ENCODE data around the gene CELSR1.
A peak's percentile ranks its signal among the peaks of the same experiment; 100 is the strongest.

The CELSR1 gene

DNA sequence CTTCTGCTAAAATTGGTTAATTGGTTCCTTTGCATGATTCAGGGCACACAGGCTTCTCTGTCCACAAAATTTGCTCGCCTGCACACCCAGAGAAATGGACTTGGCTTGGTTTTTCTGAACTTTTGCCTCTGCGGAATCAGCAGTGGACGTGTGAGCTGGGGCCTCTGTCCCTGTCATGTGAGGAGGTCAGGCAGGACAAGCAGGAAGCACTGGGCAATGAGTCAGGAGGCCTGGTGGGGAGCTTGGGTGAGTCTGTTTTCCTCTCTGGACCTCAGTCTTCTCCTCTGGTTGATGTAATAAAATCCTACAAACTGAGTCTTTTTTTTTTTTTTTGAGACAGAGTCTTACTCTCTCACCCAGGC is 10.4 kb upstream of the CELSR1 start:
- no CpG with 5 or more reads among the region's 3 CpGs for WGBS (ENCODE audit: extremely low coverage, insufficient coverage, low lambda C conversion rate)
- Histone ChIP-seq H4K8ac (ENCODE audit: low read depth, low read length) (no peak overlapping the region), H3K27me3 (ENCODE audit: insufficient read depth, low read length, poor library complexity) (no peaks in the 10 kb centered on the region), H3K23ac (ENCODE audit: low read length) (no peak overlapping the region), H3K4me2 (ENCODE audit: low read length) (no peak overlapping the region), H2BK5ac (ENCODE audit: low read length) (no peak overlapping the region), H3K9ac (ENCODE audit: low read length) (no peak overlapping the region), H3K27ac (ENCODE audit: low read depth, low read length) (no peak overlapping the region), H3K4me3 (ENCODE audit: low read length) (no peak overlapping the region), H3K79me2 (ENCODE audit: control insufficient read depth, insufficient read depth, low read length) (no peaks in the 10 kb centered on the region), H3K56ac (ENCODE audit: low read length) (no peak overlapping the region), H2AK5ac (ENCODE audit: low read length) (no peak overlapping the region), H3K4ac (ENCODE audit: low read depth, low read length) (no peak overlapping the region), H2BK15ac (replicated peaks; ENCODE audit: low read depth) (no peak overlapping the region), H4K5ac (ENCODE audit: low read length) (no peak overlapping the region), H3K4me1 (ENCODE audit: control insufficient read depth, low read depth, low read length) (no peaks in the 10 kb centered on the region), H3K79me1 (ENCODE audit: low read length) (no peaks in the 10 kb centered on the region), H2BK120ac (ENCODE audit: low read depth, low read length) (no peak overlapping the region), H3K18ac (ENCODE audit: low read length) (no peak overlapping the region), H3K36me3 (ENCODE audit: control insufficient read depth, insufficient read depth, low read length) (no peaks in the 10 kb centered on the region)
- DNase-seq = no peak

GRCh38 chr22:46547179-46547882 is 9.9 kb upstream of the CELSR1 start:
- Histone ChIP-seq H3K27ac (ENCODE audit: low read depth, low read length) (no peak overlapping the region), H2AK5ac (ENCODE audit: low read length) (no peak overlapping the region), H3K36me3 (ENCODE audit: control insufficient read depth, insufficient read depth, low read length) (no peaks in the 10 kb centered on the region), H2BK5ac (ENCODE audit: low read length) (no peak overlapping the region), H3K27me3 (ENCODE audit: insufficient read depth, low read length, poor library complexity) (no peaks in the 10 kb centered on the region), H3K9ac (ENCODE audit: low read length) (no peak overlapping the region), H3K4me1 (ENCODE audit: control insufficient read depth, low read depth, low read length) (no peaks in the 10 kb centered on the region), H3K79me1 (ENCODE audit: low read length) (no peaks in the 10 kb centered on the region), H3K4me3 (ENCODE audit: low read length) (no peak overlapping the region), H3K4me2 (ENCODE audit: low read length) (no peak overlapping the region), H3K79me2 (ENCODE audit: control insufficient read depth, insufficient read depth, low read length) (no peaks in the 10 kb centered on the region), H3K23ac (ENCODE audit: low read length) (no peak overlapping the region), H2BK15ac (replicated peaks; ENCODE audit: low read depth) (no peak overlapping the region), H3K56ac (ENCODE audit: low read length) (no peak overlapping the region), H4K5ac (ENCODE audit: low read length) (no peak overlapping the region), H3K4ac (ENCODE audit: low read depth, low read length) (no peak overlapping the region), H2BK120ac (ENCODE audit: low read depth, low read length) (no peak overlapping the region), H3K18ac (ENCODE audit: low read length) (no peak overlapping the region), H4K8ac (ENCODE audit: low read depth, low read length) (no peak overlapping the region)
- DNase-seq = no peak
- no CpG with 5 or more reads among the region's 21 CpGs for WGBS (ENCODE audit: extremely low coverage, insufficient coverage, low lambda C conversion rate)

GRCh38 chr22:46546466-46547178 is 9.2 kb upstream of the CELSR1 start:
- no CpG with 5 or more reads among the region's 14 CpGs for WGBS (ENCODE audit: extremely low coverage, insufficient coverage, low lambda C conversion rate)
- no peak overlapping the region for H3K23ac ChIP-seq (ENCODE audit: low read length)
- H3K9ac ChIP-seq (ENCODE audit: low read length) = no peak overlapping the region
- H3K4me2 ChIP-seq (ENCODE audit: low read length) = no peak overlapping the region
- no peaks in the 10 kb centered on the region for H3K79me1 ChIP-seq (ENCODE audit: low read length)
- no peak overlapping the region for H3K4ac ChIP-seq (ENCODE audit: low read depth, low read length)
- H4K8ac ChIP-seq (ENCODE audit: low read depth, low read length) = no peak overlapping the region
- H3K56ac ChIP-seq (ENCODE audit: low read length) = no peak overlapping the region
- no peak overlapping the region for H2BK120ac ChIP-seq (ENCODE audit: low read depth, low read length)
- no peak overlapping the region for H2BK15ac ChIP-seq (replicated peaks; ENCODE audit: low read depth)
- H3K36me3 ChIP-seq (ENCODE audit: control insufficient read depth, insufficient read depth, low read length) = no peaks in the 10 kb centered on the region
- no peak overlapping the region for H2AK5ac ChIP-seq (ENCODE audit: low read length)
- H3K79me2 ChIP-seq (ENCODE audit: control insufficient read depth, insufficient read depth, low read length) = no peaks in the 10 kb centered on the region
- no peak overlapping the region for H3K4me3 ChIP-seq (ENCODE audit: low read length)
- no peaks in the 10 kb centered on the region for H3K4me1 ChIP-seq (ENCODE audit: control insufficient read depth, low read depth, low read length)
- H2BK5ac ChIP-seq (ENCODE audit: low read length) = no peak overlapping the region
- DNase-seq = no peak
- no peak overlapping the region for H3K27ac ChIP-seq (ENCODE audit: low read depth, low read length)
- H3K27me3 ChIP-seq (ENCODE audit: insufficient read depth, low read length, poor library complexity) = no peaks in the 10 kb centered on the region
- no peak overlapping the region for H3K18ac ChIP-seq (ENCODE audit: low read length)
- no peak overlapping the region for H4K5ac ChIP-seq (ENCODE audit: low read length)

DNA sequence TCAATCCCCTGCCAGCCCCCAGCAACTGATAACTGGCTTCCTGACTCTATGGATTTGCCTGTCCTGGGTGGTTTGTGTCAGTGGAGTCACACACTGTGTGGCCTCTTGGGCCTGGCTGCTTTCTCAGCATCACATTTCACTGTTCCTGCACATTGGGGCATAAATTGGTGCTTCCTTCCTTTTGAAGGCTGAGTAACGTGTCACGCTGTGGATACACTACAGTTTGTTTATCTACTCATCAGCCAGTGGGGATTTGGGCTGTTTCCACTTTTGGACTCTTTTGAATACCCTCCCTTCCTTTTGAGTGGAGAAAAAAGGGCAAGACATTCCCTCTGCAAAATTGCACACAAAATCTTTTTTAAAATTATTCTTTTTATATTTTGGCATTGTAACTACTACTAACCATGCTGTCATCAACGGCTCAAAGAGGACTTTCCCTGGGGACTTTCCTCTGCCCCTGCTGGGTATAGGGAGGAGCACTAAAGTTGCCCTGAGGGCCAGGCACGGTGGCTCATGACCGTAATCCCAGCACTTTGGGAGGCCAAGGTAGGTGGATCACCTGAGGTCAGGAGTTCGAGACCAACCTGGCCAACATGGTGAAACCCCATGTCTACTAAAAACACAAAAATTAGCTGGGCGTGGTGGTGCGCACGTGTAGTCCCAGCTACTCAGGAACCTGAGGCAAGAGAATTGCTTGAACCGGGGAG is 7.8 kb upstream of the CELSR1 start:
- Histone ChIP-seq H3K56ac (ENCODE audit: low read length) (no peak overlapping the region), H2BK15ac (replicated peaks; ENCODE audit: low read depth) (no peak overlapping the region), H3K79me1 (ENCODE audit: low read length) (no peaks in the 10 kb centered on the region), H3K9ac (ENCODE audit: low read length) (no peak overlapping the region), H2AK5ac (ENCODE audit: low read length) (no peak overlapping the region), H3K4me2 (ENCODE audit: low read length) (no peak overlapping the region), H3K36me3 (ENCODE audit: control insufficient read depth, insufficient read depth, low read length) (no peaks in the 10 kb centered on the region), H3K4me1 (ENCODE audit: control insufficient read depth, low read depth, low read length) (no peaks in the 10 kb centered on the region), H3K23ac (ENCODE audit: low read length) (no peak overlapping the region), H3K18ac (ENCODE audit: low read length) (no peak overlapping the region), H2BK5ac (ENCODE audit: low read length) (no peak overlapping the region), H4K5ac (ENCODE audit: low read length) (no peak overlapping the region), H2BK120ac (ENCODE audit: low read depth, low read length) (no peak overlapping the region), H3K27me3 (ENCODE audit: insufficient read depth, low read length, poor library complexity) (no peaks in the 10 kb centered on the region), H4K8ac (ENCODE audit: low read depth, low read length) (no peak overlapping the region), H3K79me2 (ENCODE audit: control insufficient read depth, insufficient read depth, low read length) (no peaks in the 10 kb centered on the region), H3K4ac (ENCODE audit: low read depth, low read length) (no peak overlapping the region), H3K27ac (ENCODE audit: low read depth, low read length) (no peak overlapping the region), H3K4me3 (ENCODE audit: low read length) (no peak overlapping the region)
- WGBS (ENCODE audit: extremely low coverage, insufficient coverage, low lambda C conversion rate) = no CpG with 5 or more reads among the region's 10 CpGs
- no peak for DNase-seq

DNA sequence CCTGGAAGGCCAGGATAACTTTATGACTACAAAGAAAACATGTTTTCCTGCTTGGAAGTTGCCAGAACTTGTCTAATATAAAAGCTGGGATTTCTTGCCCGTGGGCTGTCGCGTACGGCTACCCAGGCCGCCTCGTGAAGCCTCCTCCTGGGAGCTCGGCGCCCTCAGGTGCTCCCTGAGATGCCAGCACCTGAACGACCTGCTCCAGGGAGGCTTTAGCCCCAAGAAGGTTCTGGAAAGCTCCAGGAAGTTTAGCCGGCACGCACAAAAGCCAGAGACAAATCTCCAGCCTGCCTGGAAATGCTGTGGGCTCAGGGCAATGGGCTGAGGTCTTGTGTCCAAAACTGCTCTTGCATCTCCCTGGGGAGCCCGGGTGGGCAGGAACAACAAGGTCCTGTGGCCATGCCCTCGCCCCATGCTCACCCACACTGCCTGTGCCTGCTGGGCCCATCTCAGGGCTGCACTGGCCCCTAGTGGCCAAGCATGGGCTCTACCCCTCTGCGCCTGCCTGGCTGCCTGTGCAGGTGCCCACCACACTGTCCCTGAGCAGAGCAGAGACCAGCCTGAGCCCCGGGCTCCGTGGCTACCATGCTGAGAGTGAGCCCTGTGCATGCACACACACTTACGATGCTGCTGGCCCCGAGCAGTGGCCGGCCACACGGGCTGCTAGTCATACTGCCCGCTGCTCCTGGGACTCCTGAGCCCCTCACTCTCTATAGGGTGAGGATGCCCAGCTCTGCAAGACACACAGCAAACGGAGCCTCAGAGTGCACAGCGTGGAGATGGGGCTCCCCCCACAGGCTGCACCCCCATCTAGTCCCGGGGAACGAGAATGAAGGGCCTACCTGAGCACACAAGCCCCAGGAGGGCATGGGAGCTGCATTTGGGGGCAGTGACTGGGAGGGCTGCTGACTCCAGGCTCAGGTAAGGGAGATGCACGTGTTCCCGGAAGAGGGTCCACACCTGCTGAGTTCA is 4.9 kb upstream of the CELSR1 start:
- Histone ChIP-seq H3K36me3 (ENCODE audit: control insufficient read depth, insufficient read depth, low read length) (no peaks in the 10 kb centered on the region), H4K5ac (ENCODE audit: low read length) (no peak overlapping the region)
- no CpG with 5 or more reads among the region's 27 CpGs for WGBS (ENCODE audit: extremely low coverage, insufficient coverage, low lambda C conversion rate)

More for the DNA sequence above, 4.9 kb upstream of the CELSR1 start:
- Histone ChIP-seq H2AK5ac (ENCODE audit: low read length) (no peak overlapping the region), H3K4me3 (ENCODE audit: low read length) (no peak overlapping the region), H3K23ac (ENCODE audit: low read length) (no peak overlapping the region), H3K18ac (ENCODE audit: low read length) (no peak overlapping the region), H3K9ac (ENCODE audit: low read length) (no peak overlapping the region), H3K27me3 (ENCODE audit: insufficient read depth, low read length, poor library complexity) (peaks cover 11% of the 10 kb centered on the region), H3K79me2 (ENCODE audit: control insufficient read depth, insufficient read depth, low read length) (no peaks in the 10 kb centered on the region), H3K4me1 (ENCODE audit: control insufficient read depth, low read depth, low read length) (no peaks in the 10 kb centered on the region), H3K27ac (ENCODE audit: low read depth, low read length) (no peak overlapping the region), H3K56ac (ENCODE audit: low read length) (no peak overlapping the region), H2BK5ac (ENCODE audit: low read length) (no peak overlapping the region), H4K8ac (ENCODE audit: low read depth, low read length) (no peak overlapping the region), H3K79me1 (ENCODE audit: low read length) (no peaks in the 10 kb centered on the region), H3K4ac (ENCODE audit: low read depth, low read length) (no peak overlapping the region), H2BK120ac (ENCODE audit: low read depth, low read length) (no peak overlapping the region), H2BK15ac (replicated peaks; ENCODE audit: low read depth) (no peak overlapping the region), H3K4me2 (ENCODE audit: low read length) (no peak overlapping the region)
- DNase-seq = peak; percentile 69

Data from mesendoderm (in vitro differentiated cells).